ENCODE measurements around the gene SHH. TPM values are rescaled to one million over a fixed set of nuclear protein-coding genes. Genes with fewer than 3 reads are reported as not detected.

The SHH gene
- total and polyA plus RNA-seq, 2 experiments from 2014 or later, result not detected

DNA sequence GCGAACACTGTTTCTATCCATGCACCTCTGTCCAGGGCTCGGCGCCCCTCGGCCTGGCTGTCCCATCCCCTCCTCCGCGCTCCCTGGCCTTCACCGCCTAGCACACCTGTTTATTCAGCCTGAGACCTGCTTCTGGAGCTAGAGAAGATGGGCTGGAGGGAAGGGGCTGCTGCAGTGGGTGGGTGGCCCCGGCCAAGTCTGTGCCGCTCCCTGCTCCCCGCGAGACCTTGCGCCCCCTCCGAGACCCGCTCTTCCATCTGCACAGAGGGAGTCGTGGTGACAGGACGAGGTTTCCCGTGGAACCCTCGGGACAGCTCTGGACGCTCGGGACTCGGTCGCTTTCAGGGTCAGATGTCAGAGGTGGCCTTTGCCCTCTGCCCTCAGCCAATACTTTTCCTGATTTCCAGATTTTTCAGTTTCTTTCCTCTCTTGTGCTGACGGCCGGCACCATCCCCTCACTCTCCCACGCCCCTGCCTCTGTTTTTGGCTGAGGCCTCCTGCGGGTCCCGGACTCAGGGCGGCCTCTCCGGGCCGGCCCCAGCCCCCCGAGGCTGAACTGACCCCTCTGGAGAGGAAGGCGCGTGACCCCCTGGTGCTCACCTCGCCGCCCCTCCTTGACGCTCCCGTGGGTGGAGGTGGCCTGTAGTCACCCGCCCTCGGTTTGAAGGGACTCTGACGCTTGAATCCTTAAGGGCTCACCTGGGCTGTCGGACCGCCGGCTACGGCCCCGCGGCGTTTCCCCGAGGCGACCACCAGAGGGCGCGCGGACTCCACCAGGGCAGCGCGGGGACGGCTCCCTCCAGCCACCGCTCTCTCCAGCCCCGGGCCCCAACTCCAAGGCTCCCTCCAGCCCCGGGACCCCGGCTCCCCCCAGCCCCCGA, 15.6 kb downstream of the SHH start:
- Histone ChIP-seq H4K20me1 (replicated peaks; ENCODE audit: insufficient read depth) (0 out of 2 replicates have a peak, but pooled peaks cover 4% of the 10 kb centered on the region), H3K36me3 (ENCODE audit: insufficient read depth) (no peaks in the 10 kb centered on the region), H3K4me2 (peak overlapping the region; percentile 75), H3K4me3 (peak overlapping the region; percentile 42; the same call in 1 of the 2 replicates), H3K79me2 (replicated peaks; ENCODE audit: insufficient read depth) (no peaks in the 10 kb centered on the region), H3K27me3 (ENCODE audit: insufficient read depth) (peaks cover 57% of the 10 kb centered on the region), H3K9me2 (ENCODE audit: insufficient read depth) (no peaks in the 10 kb centered on the region), H2AFZ (no peak overlapping the region; the same call in 1 of the 2 replicates), H3K27ac (ENCODE audit: low read depth) (no peak overlapping the region), H3F3A (replicated peaks; ENCODE audit: low read depth) (no peaks in the 10 kb centered on the region), H3K4me1 (ENCODE audit: insufficient read depth) (no peaks in the 10 kb centered on the region)
- peak; percentile 94 for ATAC-seq
- peaks cover 47% of the 10 kb centered on the region for H3K27me3 Mint-ChIP-seq (ENCODE audit: insufficient read depth, low read depth, poor library complexity)
- peaks cover 4% of the 10 kb centered on the region; the same call in 2 of the 3 replicates for H3K9me3 Mint-ChIP-seq
- TF ChIP-seq, protein P1, sequence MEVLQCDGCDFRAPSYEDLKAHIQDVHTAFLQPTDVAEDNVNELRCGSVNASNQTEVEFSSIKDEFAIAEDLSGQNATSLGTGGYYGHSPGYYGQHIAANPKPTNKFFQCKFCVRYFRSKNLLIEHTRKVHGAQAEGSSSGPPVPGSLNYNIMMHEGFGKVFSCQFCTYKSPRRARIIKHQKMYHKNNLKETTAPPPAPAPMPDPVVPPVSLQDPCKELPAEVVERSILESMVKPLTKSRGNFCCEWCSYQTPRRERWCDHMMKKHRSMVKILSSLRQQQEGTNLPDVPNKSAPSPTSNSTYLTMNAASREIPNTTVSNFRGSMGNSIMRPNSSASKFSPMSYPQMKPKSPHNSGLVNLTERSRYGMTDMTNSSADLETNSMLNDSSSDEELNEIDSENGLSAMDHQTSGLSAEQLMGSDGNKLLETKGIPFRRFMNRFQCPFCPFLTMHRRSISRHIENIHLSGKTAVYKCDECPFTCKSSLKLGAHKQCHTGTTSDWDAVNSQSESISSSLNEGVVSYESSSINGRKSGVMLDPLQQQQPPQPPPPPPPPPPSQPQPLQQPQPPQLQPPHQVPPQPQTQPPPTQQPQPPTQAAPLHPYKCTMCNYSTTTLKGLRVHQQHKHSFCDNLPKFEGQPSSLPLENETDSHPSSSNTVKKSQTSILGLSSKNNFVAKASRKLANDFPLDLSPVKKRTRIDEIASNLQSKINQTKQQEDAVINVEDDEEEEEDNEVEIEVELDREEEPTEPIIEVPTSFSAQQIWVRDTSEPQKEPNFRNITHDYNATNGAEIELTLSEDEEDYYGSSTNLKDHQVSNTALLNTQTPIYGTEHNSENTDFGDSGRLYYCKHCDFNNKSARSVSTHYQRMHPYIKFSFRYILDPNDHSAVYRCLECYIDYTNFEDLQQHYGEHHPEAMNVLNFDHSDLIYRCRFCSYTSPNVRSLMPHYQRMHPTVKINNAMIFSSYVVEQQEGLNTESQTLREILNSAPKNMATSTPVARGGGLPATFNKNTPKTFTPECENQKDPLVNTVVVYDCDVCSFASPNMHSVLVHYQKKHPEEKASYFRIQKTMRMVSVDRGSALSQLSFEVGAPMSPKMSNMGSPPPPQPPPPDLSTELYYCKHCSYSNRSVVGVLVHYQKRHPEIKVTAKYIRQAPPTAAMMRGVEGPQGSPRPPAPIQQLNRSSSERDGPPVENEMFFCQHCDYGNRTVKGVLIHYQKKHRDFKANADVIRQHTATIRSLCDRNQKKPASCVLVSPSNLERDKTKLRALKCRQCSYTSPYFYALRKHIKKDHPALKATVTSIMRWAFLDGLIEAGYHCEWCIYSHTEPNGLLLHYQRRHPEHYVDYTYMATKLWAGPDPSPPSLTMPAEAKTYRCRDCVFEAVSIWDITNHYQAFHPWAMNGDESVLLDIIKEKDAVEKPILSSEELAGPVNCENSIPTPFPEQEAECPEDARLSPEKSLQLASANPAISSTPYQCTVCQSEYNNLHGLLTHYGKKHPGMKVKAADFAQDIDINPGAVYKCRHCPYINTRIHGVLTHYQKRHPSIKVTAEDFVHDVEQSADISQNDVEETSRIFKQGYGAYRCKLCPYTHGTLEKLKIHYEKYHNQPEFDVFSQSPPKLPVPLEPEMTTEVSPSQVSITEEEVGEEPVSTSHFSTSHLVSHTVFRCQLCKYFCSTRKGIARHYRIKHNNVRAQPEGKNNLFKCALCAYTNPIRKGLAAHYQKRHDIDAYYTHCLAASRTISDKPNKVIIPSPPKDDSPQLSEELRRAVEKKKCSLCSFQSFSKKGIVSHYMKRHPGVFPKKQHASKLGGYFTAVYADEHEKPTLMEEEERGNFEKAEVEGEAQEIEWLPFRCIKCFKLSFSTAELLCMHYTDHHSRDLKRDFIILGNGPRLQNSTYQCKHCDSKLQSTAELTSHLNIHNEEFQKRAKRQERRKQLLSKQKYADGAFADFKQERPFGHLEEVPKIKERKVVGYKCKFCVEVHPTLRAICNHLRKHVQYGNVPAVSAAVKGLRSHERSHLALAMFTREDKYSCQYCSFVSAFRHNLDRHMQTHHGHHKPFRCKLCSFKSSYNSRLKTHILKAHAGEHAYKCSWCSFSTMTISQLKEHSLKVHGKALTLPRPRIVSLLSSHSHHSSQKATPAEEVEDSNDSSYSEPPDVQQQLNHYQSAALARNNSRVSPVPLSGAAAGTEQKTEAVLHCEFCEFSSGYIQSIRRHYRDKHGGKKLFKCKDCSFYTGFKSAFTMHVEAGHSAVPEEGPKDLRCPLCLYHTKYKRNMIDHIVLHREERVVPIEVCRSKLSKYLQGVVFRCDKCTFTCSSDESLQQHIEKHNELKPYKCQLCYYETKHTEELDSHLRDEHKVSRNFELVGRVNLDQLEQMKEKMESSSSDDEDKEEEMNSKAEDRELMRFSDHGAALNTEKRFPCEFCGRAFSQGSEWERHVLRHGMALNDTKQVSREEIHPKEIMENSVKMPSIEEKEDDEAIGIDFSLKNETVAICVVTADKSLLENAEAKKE (CRISPR knock-in tag; IDR thresholded peaks at IDR 0.05), result no peak
- TF ChIP-seq, protein P2, sequence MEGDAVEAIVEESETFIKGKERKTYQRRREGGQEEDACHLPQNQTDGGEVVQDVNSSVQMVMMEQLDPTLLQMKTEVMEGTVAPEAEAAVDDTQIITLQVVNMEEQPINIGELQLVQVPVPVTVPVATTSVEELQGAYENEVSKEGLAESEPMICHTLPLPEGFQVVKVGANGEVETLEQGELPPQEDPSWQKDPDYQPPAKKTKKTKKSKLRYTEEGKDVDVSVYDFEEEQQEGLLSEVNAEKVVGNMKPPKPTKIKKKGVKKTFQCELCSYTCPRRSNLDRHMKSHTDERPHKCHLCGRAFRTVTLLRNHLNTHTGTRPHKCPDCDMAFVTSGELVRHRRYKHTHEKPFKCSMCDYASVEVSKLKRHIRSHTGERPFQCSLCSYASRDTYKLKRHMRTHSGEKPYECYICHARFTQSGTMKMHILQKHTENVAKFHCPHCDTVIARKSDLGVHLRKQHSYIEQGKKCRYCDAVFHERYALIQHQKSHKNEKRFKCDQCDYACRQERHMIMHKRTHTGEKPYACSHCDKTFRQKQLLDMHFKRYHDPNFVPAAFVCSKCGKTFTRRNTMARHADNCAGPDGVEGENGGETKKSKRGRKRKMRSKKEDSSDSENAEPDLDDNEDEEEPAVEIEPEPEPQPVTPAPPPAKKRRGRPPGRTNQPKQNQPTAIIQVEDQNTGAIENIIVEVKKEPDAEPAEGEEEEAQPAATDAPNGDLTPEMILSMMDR (conservative IDR thresholded peaks at IDR 0.05; ENCODE audit: low read depth in 2 of 2), result peak; percentile 43 to 89
- no peak overlapping the region; the same call in 2 of the 3 replicates for H3K4me3 Mint-ChIP-seq
- peak; percentile 68 for DNase-seq (ENCODE audit: low spot score)
- no peaks in the 10 kb centered on the region; the same call in 2 of the 3 replicates for H3K36me3 Mint-ChIP-seq (ENCODE audit: low read depth)
- H3K4me1 Mint-ChIP-seq, result no peaks in the 10 kb centered on the region
- no peak overlapping the region for H3K27ac Mint-ChIP-seq

Data from GM23338 (cell line).